Uterus (tissue), 4 donors: Measurements from ENCODE around the gene TRAPPC8. TPM values are rescaled to one million over a fixed set of nuclear protein-coding genes. Genes with fewer than 3 reads are reported as not detected.
"Not testable (repeated sequence)": the region's sequence is repeated elsewhere in the genome, so short reads cannot be mapped to it uniquely, and the experiment has no call there.

Source experiments
- DNase-seq, 2 donors: peaks; one replicate each; pipeline ENCODE4 v3.0.0-alpha.2; 2019 to 2020
- H3K27ac ChIP-seq, 2 donors: fragments of 200-600 bp; sonication (generic); 1 replicate in 1 of 2; 2 replicates in 1 of 2; pipeline ENCODE4 v1.5.1; 2016 to 2018
- H3K27me3 ChIP-seq, 2 donors: fragments of 200-600 bp; sonication (generic); one replicate each; pipeline ENCODE4 v1.5.1; 2018 to 2019; ENCODE audit warnings: control low read depth in 1 of 2
- H3K36me3 ChIP-seq, 2 donors: fragments of 200-600 bp; sonication (generic); one replicate each; pipeline ENCODE4 v1.5.1; 2019; ENCODE audit warnings: control low read depth in 1 of 2
- H3K4me1 ChIP-seq, 2 donors: fragments of 200-600 bp; sonication (generic); one replicate each; pipeline ENCODE4 v1.5.1; 2018 to 2019; ENCODE audit warnings: control low read depth in 1 of 2
- H3K4me3 ChIP-seq, 2 donors: fragments of 200-600 bp; sonication (generic); 1 replicate in 1 of 2; 2 replicates in 1 of 2; pipeline ENCODE4 v1.5.1; 2018 to 2019; ENCODE audit warnings: mild to moderate bottlenecking in 1 of 2
- H3K9me3 ChIP-seq, 2 donors: fragments of 200-600 bp; sonication (generic); one replicate each; pipeline ENCODE4 v1.5.1; 2019; ENCODE audit warnings: control low read depth in 1 of 2
- POLR2A ChIP-seq, 2 donors: fragments of 450-650 bp; IDR thresholded peaks; one replicate each; pipeline ENCODE4 v1.6.1; 2016; ENCODE audit warnings: antibody characterized with exemption in 2 of 2, mild to moderate bottlenecking in 1 of 2, moderate library complexity in 1 of 2
- intact Hi-C: fragments of 100-400 bp; cut with DNase I; formaldehyde crosslinking; loops from one replicate; pipeline ENCODE4 v1.15.1; 2023; ENCODE audit warnings: low total_unique reads
- total RNA-seq, 4 donors: library from RNA; depleted of rRNA in 3 of 4; stranded (reverse); fragments of >200 nt in 3 of 4; gene quantifications; one replicate each; pipeline versions ENCODE4 v1.1.0 to v1.2.4, GENCODE V29; 2014 to 2023
- TF ChIP-seq, protein P1 (sequence below), 4 experiments: fragments of 200-600 bp in 2 of 4; fragments of 450-650 bp in 2 of 4; sonication (generic) in 2 of 4; IDR thresholded peaks; one replicate each; pipeline ENCODE4 v1.5.1; 2016 to 2019; ENCODE audit warnings: antibody characterized with exemption in 4 of 4, mild to moderate bottlenecking in 2 of 4, moderate library complexity in 1 of 4
- donor health status: DM: yes; HTN: yes; CAD: no.

Gene TRAPPC8
- total RNA-seq, 4 donors from 2014 or later: 29.1 to 98.5 (median 53.0) TPM

DNA sequence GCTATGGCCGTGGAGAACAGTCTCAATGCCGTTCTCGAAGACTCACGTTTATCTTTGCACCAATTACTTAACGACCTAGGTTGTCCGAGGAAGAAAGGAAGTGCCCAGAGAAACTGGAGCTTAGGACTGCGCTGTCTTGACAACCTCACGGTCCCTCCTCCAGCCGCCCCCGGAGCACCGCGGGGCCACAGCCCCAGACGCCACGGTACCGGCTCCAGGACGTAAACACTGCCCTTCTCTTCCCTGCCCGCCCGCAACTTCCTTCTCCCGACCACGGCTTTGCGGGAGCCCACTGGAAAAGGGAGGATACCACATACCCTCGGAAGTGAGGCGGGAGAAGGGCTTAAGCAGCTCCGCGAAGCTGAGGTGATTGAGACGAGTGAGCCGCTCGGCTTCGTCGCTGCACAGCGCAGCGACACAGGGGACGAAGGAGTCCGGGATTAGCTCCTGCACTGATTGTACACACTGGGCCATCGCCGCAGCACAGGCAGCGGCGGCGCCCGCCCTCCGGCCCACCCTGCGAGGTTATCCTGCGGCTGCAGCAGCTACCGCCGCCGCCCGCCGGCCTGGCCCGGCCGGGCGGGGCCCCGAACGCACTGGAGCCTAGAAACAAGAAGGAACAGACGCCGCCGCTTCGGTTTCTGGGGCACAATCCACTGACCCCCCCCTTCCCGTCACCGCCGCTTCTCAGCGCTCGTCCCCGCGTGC is 483 bp downstream of the TRAPPC8 start:
- Histone ChIP-seq H3K4me1 (peaks cover 0 to 9% of the 10 kb centered on the region in 2 donors), H3K27ac (peak overlapping the region; percentile 84 to 89), H3K27me3 (no peaks in the 10 kb centered on the region), H3K4me3 (peak overlapping the region; percentile 88 to 92), H3K9me3 (no peaks in the 10 kb centered on the region), H3K36me3 (no peaks in the 10 kb centered on the region)
- DNase-seq: peak in 1 of 2 donors; percentile 19
- intact Hi-C loops: no loop called here
- TF ChIP-seq POLR2A (IDR thresholded peaks at IDR 0.05): no peak
- TF ChIP-seq, protein P1, sequence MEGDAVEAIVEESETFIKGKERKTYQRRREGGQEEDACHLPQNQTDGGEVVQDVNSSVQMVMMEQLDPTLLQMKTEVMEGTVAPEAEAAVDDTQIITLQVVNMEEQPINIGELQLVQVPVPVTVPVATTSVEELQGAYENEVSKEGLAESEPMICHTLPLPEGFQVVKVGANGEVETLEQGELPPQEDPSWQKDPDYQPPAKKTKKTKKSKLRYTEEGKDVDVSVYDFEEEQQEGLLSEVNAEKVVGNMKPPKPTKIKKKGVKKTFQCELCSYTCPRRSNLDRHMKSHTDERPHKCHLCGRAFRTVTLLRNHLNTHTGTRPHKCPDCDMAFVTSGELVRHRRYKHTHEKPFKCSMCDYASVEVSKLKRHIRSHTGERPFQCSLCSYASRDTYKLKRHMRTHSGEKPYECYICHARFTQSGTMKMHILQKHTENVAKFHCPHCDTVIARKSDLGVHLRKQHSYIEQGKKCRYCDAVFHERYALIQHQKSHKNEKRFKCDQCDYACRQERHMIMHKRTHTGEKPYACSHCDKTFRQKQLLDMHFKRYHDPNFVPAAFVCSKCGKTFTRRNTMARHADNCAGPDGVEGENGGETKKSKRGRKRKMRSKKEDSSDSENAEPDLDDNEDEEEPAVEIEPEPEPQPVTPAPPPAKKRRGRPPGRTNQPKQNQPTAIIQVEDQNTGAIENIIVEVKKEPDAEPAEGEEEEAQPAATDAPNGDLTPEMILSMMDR (IDR thresholded peaks at IDR 0.05): no peak

DNA sequence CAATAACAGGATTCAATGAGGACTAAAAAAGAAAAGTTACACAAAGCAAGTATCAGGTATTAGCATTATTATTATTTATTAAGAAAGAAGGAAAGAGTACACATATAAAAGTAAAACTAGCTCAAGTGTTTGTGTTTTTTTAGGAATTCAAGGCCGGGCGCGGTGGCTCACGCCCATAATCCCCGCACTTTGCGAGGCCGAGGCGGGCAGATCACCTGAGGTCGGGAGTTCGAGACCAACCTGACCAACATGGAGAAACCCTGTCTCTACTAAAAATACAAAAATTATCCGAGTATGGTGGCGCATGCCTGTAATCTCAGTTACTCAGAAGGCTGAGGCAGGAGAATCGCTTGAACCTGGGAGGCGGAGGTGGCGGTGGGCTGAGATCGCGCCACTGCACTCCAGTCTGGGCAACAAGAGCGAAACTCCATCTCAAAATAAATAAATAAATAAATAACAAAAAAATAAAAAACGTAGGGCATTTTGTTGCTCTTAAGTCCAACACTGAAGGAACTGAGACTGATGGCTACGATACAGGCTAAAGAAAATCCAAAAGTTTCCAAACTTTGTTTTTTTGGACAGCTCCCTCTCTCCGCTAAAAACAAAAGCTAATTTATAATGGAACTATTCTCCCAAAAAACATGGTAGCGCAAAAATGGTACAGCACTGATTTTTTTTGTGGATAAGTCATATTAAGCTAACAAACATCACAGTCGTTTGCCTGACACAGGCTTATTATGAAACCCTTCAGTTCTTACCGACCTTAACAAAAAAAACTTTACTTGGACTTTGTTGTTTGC is 1.7 kb downstream of the TRAPPC8 start:
- Histone ChIP-seq H3K4me3 (peak overlapping the region in 1 of 2 donors; percentile 92), H3K27me3 (no peaks in the 10 kb centered on the region), H3K9me3 (no peaks in the 10 kb centered on the region), H3K36me3 (no peaks in the 10 kb centered on the region), H3K27ac (no peak overlapping the region), H3K4me1 (peaks cover 0 to 9% of the 10 kb centered on the region in 2 donors)
- DNase-seq: no peak
- no peak for TF ChIP-seq POLR2A (IDR thresholded peaks at IDR 0.05)
- TF ChIP-seq, protein P1 (IDR thresholded peaks at IDR 0.05): no peak
- intact Hi-C loops: no loop called here

DNA sequence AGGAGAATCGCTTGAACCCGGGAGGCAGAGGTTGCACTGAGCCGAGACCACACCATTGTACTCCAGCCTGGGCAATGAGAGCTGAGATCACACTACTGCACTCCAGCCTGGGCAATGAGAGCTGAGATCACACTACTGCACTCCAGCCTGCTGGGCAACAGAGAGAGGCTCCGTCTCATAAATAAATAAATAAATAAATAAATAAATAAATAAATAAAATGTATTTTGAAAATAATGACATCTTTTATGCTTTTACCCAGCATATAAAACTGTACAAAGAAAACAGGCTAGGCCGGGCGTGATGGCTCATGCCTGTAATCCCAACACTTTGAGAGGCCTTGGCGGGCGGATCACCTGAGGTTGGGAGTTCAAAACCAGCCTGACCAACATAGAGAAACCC is 8.2 kb downstream of the TRAPPC8 start:
- H3K27ac ChIP-seq, H3K4me3 ChIP-seq, H3K27me3 ChIP-seq, DNase-seq, H3K9me3 ChIP-seq, H3K4me1 ChIP-seq, H3K36me3 ChIP-seq, intact Hi-C loops: not testable (repeated sequence)

DNA sequence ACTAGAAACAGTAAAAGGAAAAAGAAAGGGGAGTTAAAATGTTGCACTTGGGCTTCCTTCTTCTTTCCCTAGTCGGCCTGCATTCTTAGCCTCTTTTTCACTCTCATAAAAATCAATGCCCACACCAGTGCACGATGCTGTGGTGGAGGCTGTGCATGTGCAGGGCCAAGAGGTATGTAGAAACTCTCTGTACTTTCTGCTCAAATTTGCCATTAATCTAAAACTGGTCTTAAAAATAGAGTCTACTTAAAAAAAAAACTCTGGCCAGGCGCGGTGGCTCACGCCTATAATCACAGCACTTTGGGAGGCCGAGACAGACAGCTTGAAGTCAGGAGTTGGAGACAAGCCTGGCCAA is 11.1 kb downstream of the TRAPPC8 start:
- no peak for DNase-seq
- Histone ChIP-seq H3K4me1 (peaks cover 0 to 5% of the 10 kb centered on the region in 2 donors), H3K36me3 (no peaks in the 10 kb centered on the region), H3K27ac (no peak overlapping the region), H3K27me3 (no peaks in the 10 kb centered on the region), H3K9me3 (no peaks in the 10 kb centered on the region), H3K4me3 (no peak overlapping the region)
- intact Hi-C loops: no loop called here
- no peak for TF ChIP-seq POLR2A (IDR thresholded peaks at IDR 0.05)
- TF ChIP-seq, protein P1 (IDR thresholded peaks at IDR 0.05): no peak

DNA sequence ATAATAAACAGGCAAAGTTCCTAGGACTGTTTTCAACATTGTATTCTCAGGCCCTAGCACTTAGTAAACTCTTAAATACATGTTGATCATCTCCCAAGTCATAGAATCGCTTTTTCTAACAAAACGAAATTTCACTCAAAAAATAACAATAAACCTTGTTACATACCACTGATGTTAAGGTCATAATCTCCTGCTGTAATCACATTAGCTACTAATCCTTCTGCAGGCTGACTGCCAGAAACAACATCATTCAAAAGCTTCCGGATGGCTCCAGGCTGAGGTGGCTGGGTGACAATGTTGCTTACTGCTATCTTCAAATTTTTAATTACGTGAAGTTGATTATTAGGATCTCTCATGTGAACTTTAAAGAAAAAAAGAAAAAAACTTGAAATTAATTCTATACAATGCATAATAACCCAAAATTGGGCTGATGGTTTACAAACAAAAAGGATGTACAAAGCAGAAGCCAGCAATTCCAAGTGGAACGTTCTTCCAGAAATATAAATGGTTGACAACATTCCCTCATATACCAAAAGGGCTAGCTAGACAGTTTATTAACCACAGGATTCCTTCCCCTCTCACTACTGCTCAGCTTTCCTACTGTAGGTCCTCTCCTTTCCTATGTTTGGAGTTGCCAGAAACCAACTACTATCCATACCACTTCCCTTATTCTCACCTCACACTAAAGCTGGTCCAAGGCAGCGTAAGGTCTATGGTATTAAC is 11.6 kb downstream of the TRAPPC8 start:
- H3K27ac ChIP-seq: peak overlapping the region in 1 of 2 donors; percentile 12
- no peaks in the 10 kb centered on the region for H3K9me3 ChIP-seq
- intact Hi-C loops: no loop called here
- no peak overlapping the region for H3K4me3 ChIP-seq
- H3K4me1 ChIP-seq: peaks cover 0 to 5% of the 10 kb centered on the region in 2 donors
- no peaks in the 10 kb centered on the region for H3K27me3 ChIP-seq
- H3K36me3 ChIP-seq: no peaks in the 10 kb centered on the region
- no peak for DNase-seq
- TF ChIP-seq POLR2A (IDR thresholded peaks at IDR 0.05): no peak
- TF ChIP-seq, protein P1 (IDR thresholded peaks at IDR 0.05): no peak
